HG02623 (cell line): ENCODE measurements around the gene ZDHHC9.
A peak's percentile ranks its signal among the peaks of the same experiment; 100 is the strongest.
"Not testable (repeated sequence)": the region's sequence is repeated elsewhere in the genome, so short reads cannot be mapped to it uniquely, and the experiment has no call there.

ENCODE experiments used
- ATAC-seq: cut with Tn5 transposase; IDR thresholded peaks from one replicate; pipeline ENCODE4 v1.9.1; 2021; ENCODE audit warnings: moderate library complexity; ENCODE audit not compliant: unreplicated experiment

The ZDHHC9 gene

GRCh38 chrX:129843459-129844306 is at the start of gene ZDHHC9:
Gene ZDHHC9 (minus strand): TSS chrX:129843886. CDS start chrX:129841945, 1,941 bp downstream.
- ATAC-seq, result peak; percentile 98

GRCh38 chrX:129877401-129877800 is 33.7 kb upstream of the ZDHHC9 start:
- ATAC-seq, result no peak

- no peak for ATAC-seq
Observed at GRCh38 chrX:129876771-129877305, 33.2 kb upstream of the ZDHHC9 start.

GRCh38 chrX:129875669-129876068 is 32.0 kb upstream of the ZDHHC9 start:
- ATAC-seq, result no peak

GRCh38 chrX:129872524-129872923 is 28.8 kb upstream of the ZDHHC9 start:
- no peak for ATAC-seq

GRCh38 chrX:129866321-129866720 is 22.6 kb upstream of the ZDHHC9 start:
- ATAC-seq, result not testable (repeated sequence)

- ATAC-seq, result not testable (repeated sequence)
Observed at GRCh38 chrX:129859134-129859533, 15.4 kb upstream of the ZDHHC9 start.

- not testable (repeated sequence) for ATAC-seq
Observed at GRCh38 chrX:129851825-129852224, 8.1 kb upstream of the ZDHHC9 start.

- ATAC-seq, result no peak
Observed at GRCh38 chrX:129846716-129847115, 3.0 kb upstream of the ZDHHC9 start.

- no peak for ATAC-seq
Observed at GRCh38 chrX:129845616-129846190, 2.0 kb upstream of the ZDHHC9 start.

- ATAC-seq, result no peak
Observed at GRCh38 chrX:129843209-129843458, 552 bp downstream of the ZDHHC9 start.

- no peak for ATAC-seq
Observed at GRCh38 chrX:129842510-129843208, 1.0 kb downstream of the ZDHHC9 start.

- no peak for ATAC-seq
Observed at GRCh38 chrX:129840344-129840743, 3.3 kb downstream of the ZDHHC9 start.

GRCh38 chrX:129836827-129837226 is 6.9 kb downstream of the ZDHHC9 start:
- ATAC-seq, result no peak

- no peak for ATAC-seq
Observed at GRCh38 chrX:129833153-129833990, 10.3 kb downstream of the ZDHHC9 start.

- ATAC-seq, result no peak
Observed at GRCh38 chrX:129831091-129831885, 12.4 kb downstream of the ZDHHC9 start.

GRCh38 chrX:129830494-129830893 is 13.2 kb downstream of the ZDHHC9 start:
- ATAC-seq, result no peak

- ATAC-seq, result no peak
Observed at GRCh38 chrX:129825746-129826505, 17.8 kb downstream of the ZDHHC9 start.

- ATAC-seq, result no peak
Observed at GRCh38 chrX:129824620-129825019, 19.1 kb downstream of the ZDHHC9 start.
